Measurements from ENCODE around the gene ZNF727.
"Not testable (repeated sequence)": the region's sequence is repeated elsewhere in the genome, so short reads cannot be mapped to it uniquely, and the experiment has no call there.

ZNF727 gene

GRCh38 chr7:64045301-64046040 is at the start of gene ZNF727:
Gene ZNF727, plus strand, starts transcription at chr7:64045434. Its CDS starts 188 bp downstream, at chr7:64045622.
- peak; percentile 92 for DNase-seq (ENCODE audit: low spot score)

- DNase-seq (ENCODE audit: low spot score), result no peak
Observed at GRCh38 chr7:63998549-63998948, 46.7 kb upstream of the ZNF727 start, which contains the start of gene ZNF722. Gene ZNF722, plus strand, starts transcription at chr7:63998849. Its CDS starts 113 bp downstream, at chr7:63998962.

- DNase-seq (ENCODE audit: low spot score), result not testable (repeated sequence)
Observed at GRCh38 chr7:64015496-64015895, 29.7 kb upstream of the ZNF727 start.

- DNase-seq (ENCODE audit: low spot score), result no peak
Observed at GRCh38 chr7:64035388-64035787, 9.8 kb upstream of the ZNF727 start.

GRCh38 chr7:64037095-64037494 is 8.1 kb upstream of the ZNF727 start:
- no peak for DNase-seq (ENCODE audit: low spot score)

- no peak for DNase-seq (ENCODE audit: low spot score)
Observed at GRCh38 chr7:64046041-64046389, 781 bp downstream of the ZNF727 start.

GRCh38 chr7:64077837-64078698 is 32.8 kb downstream of the ZNF727 start:
- DNase-seq (ENCODE audit: low spot score), result not testable (repeated sequence)

GRCh38 chr7:64078699-64078994 is 33.4 kb downstream of the ZNF727 start:
- no peak for DNase-seq (ENCODE audit: low spot score)

- no peak for DNase-seq (ENCODE audit: low spot score)
Observed at GRCh38 chr7:64087501-64087900, 42.3 kb downstream of the ZNF727 start.

- not testable (repeated sequence) for DNase-seq (ENCODE audit: low spot score)
Observed at GRCh38 chr7:64088863-64089262, 43.6 kb downstream of the ZNF727 start.
